GM18867 (cell line): ENCODE results near the gene GALM.
"Not testable (repeated sequence)": the region's sequence is repeated elsewhere in the genome, so short reads cannot be mapped to it uniquely, and the experiment has no call there.

ENCODE experiments used
- ATAC-seq: cut with Tn5 transposase; IDR thresholded peaks from one replicate; pipeline ENCODE4 v1.9.1; 2021; ENCODE audit warnings: mild to moderate bottlenecking, moderate library complexity; ENCODE audit not compliant: unreplicated experiment

The GALM gene

GRCh38 chr2:38737000-38737698 is 71.2 kb downstream of the GALM start:
- not testable (repeated sequence) for ATAC-seq

GRCh38 chr2:38737925-38738324 is 72.0 kb downstream of the GALM start:
- ATAC-seq, result no peak

GRCh38 chr2:38739524-38739923 is 73.6 kb downstream of the GALM start:
- ATAC-seq, result no peak

GRCh38 chr2:38740851-38741731 is 75.2 kb downstream of the GALM start:
- ATAC-seq, result no peak

GRCh38 chr2:38742797-38743559 is 77.1 kb downstream of the GALM start:
- ATAC-seq, result no peak

GRCh38 chr2:38743672-38744398 is 77.9 kb downstream of the GALM start:
- ATAC-seq, result no peak

GRCh38 chr2:38744399-38744780 is 78.5 kb downstream of the GALM start:
- ATAC-seq, result no peak

GRCh38 chr2:38745267-38745666 is 79.4 kb downstream of the GALM start:
- no peak for ATAC-seq

- no peak for ATAC-seq
Observed at GRCh38 chr2:38747007-38747424, 81.1 kb downstream of the GALM start.

- ATAC-seq, result no peak
Observed at GRCh38 chr2:38747819-38748218, 81.9 kb downstream of the GALM start.

GRCh38 chr2:38748391-38748790 is 82.5 kb downstream of the GALM start:
- no peak for ATAC-seq

GRCh38 chr2:38748943-38749804 is 83.3 kb downstream of the GALM start:
- no peak for ATAC-seq

- peak; percentile 41 for ATAC-seq
Observed at GRCh38 chr2:38750011-38750890, 84.3 kb downstream of the GALM start.

- ATAC-seq, result peak; percentile 76
Observed at GRCh38 chr2:38750891-38751595, 85.1 kb downstream of the GALM start, which contains the start of gene SRSF7. Gene SRSF7, minus strand, starts transcription at chr2:38751361. Its CDS starts 105 bp downstream, at chr2:38751256.

GRCh38 chr2:38751596-38752410 is 85.9 kb downstream of the GALM start:
- peak; percentile 26 for ATAC-seq

GRCh38 chr2:38754049-38754448 is 88.1 kb downstream of the GALM start:
- no peak for ATAC-seq

GRCh38 chr2:38754506-38754905 is 88.6 kb downstream of the GALM start:
- ATAC-seq, result no peak
